Myometrial cell (primary cell): ENCODE data around the gene KLHL10. TPM values are rescaled to one million over a fixed set of nuclear protein-coding genes. Genes with fewer than 3 reads are reported as not detected.

ENCODE experiments used
- total RNA-seq: library from RNA; depleted of rRNA; stranded (reverse); fragments of >200 nt; gene quantifications from 2 replicates; pipeline ENCODE4 v1.2.3, GENCODE V29; 2015

Gene KLHL10
- under 0.01 TPM in 1 of 2 replicates, not detected in the other for total RNA-seq

GRCh38 chr17:41837761-41838538 is at the start of gene KLHL10:
KLHL10 (plus strand) TSS chr17:41837825; CDS start chr17:41837933, 108 bp downstream.

GRCh38 chr17:41811549-41812380 is 25.9 kb upstream of the KLHL10 start, which contains the start of gene P3H4:
P3H4 (minus strand) TSS chr17:41811949; CDS start chr17:41811915, 34 bp downstream.

GRCh38 chr17:41812381-41813151 is 25.1 kb upstream of the KLHL10 start, which contains the start of gene FKBP10:
FKBP10 (plus strand) TSS chr17:41813004; CDS start chr17:41813035, 31 bp downstream.

GRCh38 chr17:41835800-41836549 is 1.6 kb upstream of the KLHL10 start, which contains the start of gene NT5C3B:
NT5C3B (minus strand) TSS chr17:41836232; CDS start chr17:41836193, 39 bp downstream.

GRCh38 chr17:41864836-41865595 is 27.4 kb downstream of the KLHL10 start, which contains the start of gene KLHL11:
KLHL11 (minus strand) TSS chr17:41865423; CDS start chr17:41865370, 53 bp downstream.

Other genes with a start within 250 kb of the KLHL10 start
- gene KRT16, start 225.1 kb upstream of the KLHL10 start, total RNA-seq = not detected in 2 replicates
- 3.5 and 9.2 TPM in 2 replicates for gene KRT17, start 213.2 kb upstream of the KLHL10 start, total RNA-seq
- gene EIF1, start 148.9 kb upstream of the KLHL10 start, total RNA-seq = 61.0 and 63.1 TPM in 2 replicates
- not detected in 2 replicates for gene GAST, start 125.5 kb upstream of the KLHL10 start, total RNA-seq
- gene HAP1, start 103.2 kb upstream of the KLHL10 start, total RNA-seq = not detected in 2 replicates
- gene JUP, start 51.1 kb upstream of the KLHL10 start, total RNA-seq = 19.0 and 26.9 TPM in 2 replicates
- 59.5 and 95.4 TPM in 2 replicates for gene P3H4, start 25.9 kb upstream of the KLHL10 start, total RNA-seq
- gene FKBP10, start 24.8 kb upstream of the KLHL10 start, total RNA-seq = 319 and 330 TPM in 2 replicates
- 45.3 and 47.9 TPM in 2 replicates for gene NT5C3B, start 1.6 kb upstream of the KLHL10 start, total RNA-seq
- 11.5 and 13.5 TPM in 2 replicates for gene KLHL11, start 27.6 kb downstream of the KLHL10 start, total RNA-seq
- 616 and 636 TPM in 2 replicates for gene ACLY, start 81.1 kb downstream of the KLHL10 start, total RNA-seq
- 0.71 and 1.7 TPM in 2 replicates for gene ODAD4, start 92.8 kb downstream of the KLHL10 start, total RNA-seq
- gene CNP, start 129.0 kb downstream of the KLHL10 start, total RNA-seq = 79.4 and 83.3 TPM in 2 replicates
- 64.6 and 67.3 TPM in 2 replicates for gene DNAJC7, start 179.6 kb downstream of the KLHL10 start, total RNA-seq
- gene NKIRAS2, start 182.3 kb downstream of the KLHL10 start, total RNA-seq = 42.9 and 52.8 TPM in 2 replicates
- under 0.01 TPM in 2 replicates for gene C17orf113, start 212.8 kb downstream of the KLHL10 start, total RNA-seq